ENCODE results near the gene TULP1.

DNA sequence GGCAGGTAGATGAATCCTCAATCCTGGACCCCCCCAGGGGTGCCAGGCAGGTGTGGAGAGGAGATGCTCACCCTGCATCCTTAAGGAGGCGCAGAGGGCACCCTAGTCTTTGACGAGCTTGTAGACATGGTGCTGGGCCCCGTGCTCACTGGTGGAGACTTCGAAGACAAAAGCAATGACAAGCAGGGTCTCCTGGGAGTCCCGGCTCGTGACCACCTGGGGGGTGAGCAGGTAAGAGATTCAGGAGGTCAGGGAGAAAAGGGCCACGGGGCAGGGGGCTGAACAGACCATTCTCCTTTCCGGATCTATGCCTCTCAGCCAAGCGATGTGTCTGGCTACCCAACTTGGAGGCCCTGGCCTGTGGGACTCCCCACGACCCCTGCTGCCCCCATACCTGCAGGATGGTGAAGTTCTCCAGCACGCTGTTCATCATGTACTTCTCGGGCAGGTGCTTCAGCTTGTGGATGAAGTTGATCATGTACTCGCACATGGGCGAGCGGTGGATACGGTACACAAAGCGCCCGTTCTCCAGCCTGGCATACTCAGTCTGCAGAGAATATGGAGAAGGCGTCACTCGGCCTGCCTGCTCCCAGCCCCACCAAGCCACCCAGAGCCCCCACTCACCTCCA, 37.6 kb downstream of the TULP1 start:
- TF ChIP-seq, protein P1, sequence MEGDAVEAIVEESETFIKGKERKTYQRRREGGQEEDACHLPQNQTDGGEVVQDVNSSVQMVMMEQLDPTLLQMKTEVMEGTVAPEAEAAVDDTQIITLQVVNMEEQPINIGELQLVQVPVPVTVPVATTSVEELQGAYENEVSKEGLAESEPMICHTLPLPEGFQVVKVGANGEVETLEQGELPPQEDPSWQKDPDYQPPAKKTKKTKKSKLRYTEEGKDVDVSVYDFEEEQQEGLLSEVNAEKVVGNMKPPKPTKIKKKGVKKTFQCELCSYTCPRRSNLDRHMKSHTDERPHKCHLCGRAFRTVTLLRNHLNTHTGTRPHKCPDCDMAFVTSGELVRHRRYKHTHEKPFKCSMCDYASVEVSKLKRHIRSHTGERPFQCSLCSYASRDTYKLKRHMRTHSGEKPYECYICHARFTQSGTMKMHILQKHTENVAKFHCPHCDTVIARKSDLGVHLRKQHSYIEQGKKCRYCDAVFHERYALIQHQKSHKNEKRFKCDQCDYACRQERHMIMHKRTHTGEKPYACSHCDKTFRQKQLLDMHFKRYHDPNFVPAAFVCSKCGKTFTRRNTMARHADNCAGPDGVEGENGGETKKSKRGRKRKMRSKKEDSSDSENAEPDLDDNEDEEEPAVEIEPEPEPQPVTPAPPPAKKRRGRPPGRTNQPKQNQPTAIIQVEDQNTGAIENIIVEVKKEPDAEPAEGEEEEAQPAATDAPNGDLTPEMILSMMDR (IDR thresholded peaks at IDR 0.05 in 4 of 5, conservative IDR thresholded peaks at IDR 0.05 in 1 of 5), result no peak
- no peak for TF ChIP-seq POLR2A (IDR thresholded peaks at IDR 0.05)

All from gastrocnemius medialis (tissue), 4 donors.